NCI-H2227 (cell line): Measurements from ENCODE around the gene CPNE8.

Experiments
- DNase-seq: peaks from one replicate; lab custom pipeline; 2025; ENCODE audit not compliant: unreplicated experiment; lab: John Stamatoyannopoulos, UW

Gene CPNE8

DNA sequence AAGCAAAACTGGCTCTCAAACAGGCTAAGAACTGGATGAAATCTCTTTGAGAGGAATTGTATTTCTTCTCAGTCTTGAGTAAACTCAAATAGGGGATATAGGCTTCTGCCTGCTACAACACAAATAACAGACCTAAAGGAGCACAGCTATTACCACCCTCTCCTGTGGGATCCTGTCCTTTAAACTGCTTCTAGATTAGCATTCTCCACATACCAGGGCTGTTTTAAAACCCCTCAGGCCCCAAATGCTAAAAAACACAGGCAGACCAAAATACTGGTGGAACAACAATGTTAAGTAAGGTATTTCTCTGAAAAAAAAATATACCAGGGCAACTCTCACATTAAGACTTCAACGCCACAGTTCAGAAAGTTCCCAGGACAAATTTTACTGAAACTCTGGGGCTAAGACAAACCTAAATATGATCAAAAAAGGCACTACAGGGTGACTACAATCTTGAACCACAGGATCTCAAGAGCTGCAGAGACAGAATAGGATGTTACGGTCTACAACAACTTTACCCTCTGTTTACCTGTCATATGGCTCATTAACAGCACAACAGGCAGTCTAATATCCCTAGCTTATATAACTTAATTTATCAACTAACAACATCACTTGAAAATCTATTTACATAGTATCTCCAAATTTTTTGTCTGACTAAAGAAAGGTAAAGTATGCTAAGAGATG lies 7.2 kb downstream of the CPNE8 start:
- DNase-seq = no peak

DNA sequence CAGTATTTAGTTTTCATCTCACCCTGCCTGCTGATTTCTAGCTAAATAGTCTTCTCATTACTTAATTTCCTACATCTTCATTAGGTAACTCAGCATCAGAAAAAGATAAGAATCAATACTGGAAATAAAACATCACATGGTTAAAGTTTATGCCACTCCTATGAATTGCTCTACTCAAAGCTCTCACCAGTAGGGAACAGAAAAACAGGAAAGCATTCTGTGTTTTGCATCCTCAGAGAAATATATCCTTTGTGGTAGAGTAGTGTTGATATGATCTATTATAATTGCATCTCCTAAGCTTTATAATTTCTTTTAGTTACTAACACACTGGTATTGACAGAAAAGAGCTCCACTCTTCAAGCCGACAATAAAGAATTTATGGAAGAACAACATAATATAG lies 9.9 kb downstream of the CPNE8 start:
- DNase-seq = no peak

DNA sequence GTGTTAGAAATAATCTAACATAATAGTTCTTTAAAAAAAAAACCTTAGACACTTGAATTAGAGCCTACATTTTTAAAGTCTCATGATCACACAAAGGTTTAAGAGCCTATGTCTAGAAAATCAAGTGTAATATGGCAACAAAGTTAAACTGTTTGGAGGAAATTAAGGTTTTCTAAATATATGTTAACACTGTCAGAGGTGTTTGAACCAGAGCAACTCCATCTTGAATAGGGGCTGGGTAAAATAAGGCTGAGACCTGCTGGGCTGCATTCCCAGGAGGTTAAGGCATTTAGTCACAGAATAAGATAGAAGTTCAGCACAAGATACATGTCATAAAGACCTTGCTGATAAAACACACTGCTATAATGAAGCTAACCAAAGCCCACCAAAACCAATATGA lies 12.4 kb downstream of the CPNE8 start:
- no peak for DNase-seq

DNA sequence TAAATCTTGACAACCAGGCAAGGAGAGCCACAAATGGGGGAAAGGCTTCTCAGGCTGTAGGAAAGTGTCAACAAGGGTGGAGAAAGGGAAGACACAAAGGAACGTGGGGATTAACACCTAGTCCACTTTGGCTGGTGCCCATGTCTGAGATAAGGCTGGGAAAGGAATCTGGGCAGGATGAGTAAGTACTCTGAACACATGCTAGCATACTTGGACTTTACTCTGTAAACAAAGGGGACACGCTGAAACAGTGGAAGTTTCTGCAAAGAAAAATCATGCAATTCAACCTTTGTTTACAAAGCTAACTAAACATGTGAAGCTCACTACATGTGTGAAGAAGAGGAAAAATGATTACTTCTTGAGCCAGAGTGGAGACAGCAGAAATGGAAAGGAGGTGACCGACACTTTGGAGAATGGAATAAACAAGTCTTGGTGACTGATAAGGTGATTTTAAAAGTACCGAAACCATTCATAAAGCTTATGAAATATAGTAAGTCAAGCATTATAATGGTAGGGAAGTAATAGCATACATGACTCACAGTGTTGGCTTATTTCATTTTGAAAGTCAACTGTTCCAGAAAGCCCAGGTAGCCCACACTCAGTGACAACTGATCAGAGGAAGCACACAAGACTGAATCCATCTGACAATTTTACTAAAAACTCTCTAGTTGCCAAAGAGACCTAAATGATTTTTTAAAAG lies 13.2 kb downstream of the CPNE8 start:
- DNase-seq = no peak

DNA sequence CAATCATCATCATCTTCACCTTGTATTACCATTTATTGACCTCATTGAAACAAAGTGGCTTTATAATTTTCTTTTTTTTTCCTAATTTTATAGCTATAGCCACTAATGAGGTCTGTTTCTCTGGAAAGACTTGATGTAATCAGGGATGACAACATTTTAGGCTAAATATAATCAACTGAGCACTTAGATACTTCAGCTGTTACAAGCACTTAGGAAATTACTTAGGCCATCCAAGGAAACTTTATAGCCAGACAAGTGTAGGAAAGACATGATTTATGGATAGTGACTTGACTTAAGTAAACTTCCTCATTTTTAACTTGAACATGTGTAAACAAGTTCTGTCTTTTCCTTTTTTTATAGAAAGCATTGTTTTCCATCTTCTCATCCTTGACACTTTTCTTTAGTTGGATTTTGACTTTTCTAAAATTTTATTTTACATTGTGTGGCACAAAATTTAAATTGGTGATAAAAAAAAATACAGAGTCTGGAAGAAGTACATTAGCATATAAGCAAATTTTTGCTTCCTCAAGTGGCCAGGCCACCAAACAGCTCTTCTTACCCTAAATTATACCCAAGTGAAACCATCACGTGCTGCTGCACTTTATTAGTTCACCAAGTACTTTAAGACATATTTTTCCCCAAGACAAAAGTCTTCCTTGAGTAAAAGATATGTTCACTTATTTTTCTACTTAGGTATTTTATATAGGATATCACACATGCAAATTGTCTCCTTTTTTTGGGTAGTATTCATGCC lies 15.1 kb downstream of the CPNE8 start:
- no peak for DNase-seq

DNA sequence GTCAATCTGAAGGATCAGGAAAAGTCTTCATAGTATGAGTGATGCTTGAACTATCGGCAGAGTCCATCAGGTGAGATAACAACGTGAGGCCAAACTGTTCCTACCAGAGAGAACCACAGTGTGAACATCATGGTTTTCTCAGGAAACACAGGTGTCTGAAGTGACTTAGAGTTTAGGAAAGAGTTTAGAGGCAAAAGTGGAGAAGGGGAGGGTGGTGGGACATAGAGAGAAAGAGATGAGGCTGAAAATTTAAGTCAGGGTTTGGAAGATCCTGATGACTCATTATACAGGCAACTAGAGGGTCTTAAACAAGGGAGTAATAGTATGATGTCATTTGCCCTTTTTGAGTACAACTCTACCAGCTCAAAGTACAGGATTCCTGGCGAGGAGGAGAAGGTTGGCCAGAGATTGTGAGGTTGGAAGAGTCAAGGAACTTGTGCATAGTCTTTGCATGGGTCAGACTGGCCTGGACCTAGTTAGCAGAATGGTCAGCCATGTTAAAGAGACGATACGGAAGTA lies 16.0 kb downstream of the CPNE8 start:
- DNase-seq = no peak

DNA sequence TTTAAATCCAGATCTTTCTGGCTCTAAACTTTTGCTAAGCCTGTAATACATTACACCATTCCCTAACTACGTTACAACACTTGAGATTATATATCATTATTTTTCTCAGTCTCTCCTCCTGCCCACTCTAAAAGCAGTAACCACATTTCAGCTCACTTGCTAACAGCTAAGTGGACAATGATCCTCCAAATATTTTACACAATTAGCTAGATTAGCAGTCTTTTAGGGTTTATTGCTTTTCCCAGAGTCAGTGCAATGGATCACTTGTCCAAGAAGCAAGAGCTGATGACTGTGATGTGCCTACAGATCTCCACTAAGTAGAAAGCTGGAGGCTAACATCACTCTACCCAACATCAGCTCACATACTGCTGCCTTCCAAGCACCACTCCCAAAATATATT lies 17.6 kb downstream of the CPNE8 start:
- DNase-seq = no peak

DNA sequence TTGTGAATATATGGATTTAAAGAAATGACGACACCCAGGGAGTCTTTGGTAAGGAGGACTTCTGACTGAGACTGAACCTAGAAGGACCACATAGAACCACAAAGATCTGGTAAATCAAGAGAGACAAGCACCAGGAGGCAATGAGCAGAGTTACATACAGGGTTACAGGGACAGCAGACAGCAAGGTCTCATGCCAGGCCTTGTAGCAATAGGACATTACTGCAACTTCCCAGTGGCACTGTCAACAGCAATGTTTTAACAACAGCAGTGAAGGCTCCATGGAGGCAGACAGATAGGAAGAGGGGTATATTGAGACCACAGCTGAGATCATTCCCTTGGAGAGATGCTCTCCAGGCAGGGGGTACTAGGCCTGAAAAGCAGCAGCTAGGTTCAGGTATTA lies 18.5 kb downstream of the CPNE8 start:
- no peak for DNase-seq

DNA sequence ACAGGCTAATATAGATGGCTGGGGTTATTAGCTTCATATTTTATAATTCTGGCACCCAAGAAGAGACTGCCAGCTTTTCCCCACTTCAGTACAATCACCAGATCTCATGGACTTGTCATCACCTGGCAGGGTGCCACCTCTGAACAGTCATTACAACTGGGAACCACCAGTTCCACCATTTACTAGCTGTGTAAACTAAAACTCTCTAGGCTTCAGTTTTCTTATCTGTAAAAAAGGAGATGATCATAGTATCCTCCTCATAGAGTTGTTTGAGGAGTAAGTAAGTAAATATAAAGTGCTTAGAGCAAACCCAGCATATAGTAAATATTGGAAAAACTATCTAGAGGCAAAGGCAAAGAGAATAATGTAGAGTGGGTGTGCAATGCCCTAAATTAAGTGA lies 19.3 kb downstream of the CPNE8 start:
- DNase-seq = no peak

DNA sequence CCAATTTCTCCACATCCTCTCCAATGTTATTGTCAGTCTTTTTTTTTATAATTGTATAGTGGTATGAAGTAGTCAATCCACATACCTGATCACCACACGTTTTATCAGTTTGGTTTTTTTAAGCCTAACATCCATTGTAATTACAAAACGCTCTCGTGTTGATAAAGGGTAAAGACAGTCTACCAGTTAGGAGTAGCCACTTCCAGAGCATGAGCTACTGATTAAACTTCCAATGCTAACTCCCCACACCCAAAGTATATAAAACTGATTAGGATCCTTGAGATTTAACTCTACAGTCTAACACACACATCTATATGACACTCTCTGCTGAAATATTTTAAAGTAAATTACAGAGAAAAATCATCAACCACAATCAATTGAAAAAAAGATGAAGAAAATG lies 20.7 kb downstream of the CPNE8 start:
- no peak for DNase-seq

DNA sequence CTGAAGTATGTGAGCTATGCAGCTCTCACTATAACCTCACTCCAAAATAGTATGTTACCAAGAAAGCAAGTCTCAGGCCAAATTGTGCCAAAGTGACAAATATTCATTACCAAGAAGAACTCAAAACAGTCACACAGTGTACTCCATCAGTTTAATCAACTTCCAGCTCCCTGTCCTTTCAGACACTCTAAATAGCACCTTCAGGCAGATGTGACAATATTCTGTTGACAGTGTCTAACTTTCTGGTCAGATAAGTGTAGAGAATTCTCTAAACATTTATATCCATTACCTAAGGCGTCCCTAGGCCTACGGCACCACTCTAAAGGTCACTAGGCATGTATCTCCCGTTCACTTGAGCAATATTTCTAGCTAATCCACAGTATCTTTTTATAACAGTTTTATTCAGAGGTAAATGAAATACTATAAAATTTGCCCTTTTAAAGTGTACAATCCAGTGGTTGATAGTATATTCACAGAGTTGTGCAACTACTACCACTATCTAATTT lies 21.7 kb downstream of the CPNE8 start:
- DNase-seq = no peak

DNA sequence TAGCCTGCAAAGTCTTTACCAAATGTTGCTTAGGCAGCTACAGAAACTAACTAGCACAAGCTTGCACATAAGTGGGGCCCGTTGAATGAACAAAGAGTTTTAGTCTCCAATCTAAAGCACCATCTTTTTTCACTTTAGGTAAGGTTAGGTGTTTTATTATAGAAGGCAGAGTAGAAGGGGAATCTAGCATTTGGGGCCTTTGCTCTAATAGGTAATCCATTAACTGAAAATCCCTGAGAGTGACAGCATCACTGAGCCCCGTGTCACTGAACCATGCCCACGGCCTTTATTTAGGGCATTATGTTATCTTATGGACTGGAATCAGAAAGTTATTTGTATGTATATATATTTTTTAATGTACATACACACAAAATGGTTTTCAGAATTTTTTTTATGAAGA lies 25.1 kb downstream of the CPNE8 start:
- no peak for DNase-seq

DNA sequence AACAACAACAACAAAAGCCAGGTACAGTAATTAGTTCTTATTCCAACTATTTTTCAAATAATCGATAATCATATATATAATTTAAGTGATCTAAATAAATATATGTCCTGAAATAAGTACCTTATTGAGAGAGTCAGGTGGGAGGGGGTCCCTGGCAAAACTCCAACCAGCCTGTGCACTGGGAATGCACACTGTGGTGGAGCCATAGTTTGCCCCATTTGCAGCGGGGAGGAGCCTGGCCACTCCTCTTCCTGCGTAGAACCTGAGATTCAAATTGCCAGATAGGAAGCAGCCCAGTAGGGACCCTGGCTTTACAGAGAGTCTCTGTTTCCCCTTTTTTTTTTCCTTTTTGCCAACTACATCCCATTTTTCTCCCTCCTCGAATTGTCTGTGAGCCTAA lies 26.4 kb downstream of the CPNE8 start:
- DNase-seq = no peak

DNA sequence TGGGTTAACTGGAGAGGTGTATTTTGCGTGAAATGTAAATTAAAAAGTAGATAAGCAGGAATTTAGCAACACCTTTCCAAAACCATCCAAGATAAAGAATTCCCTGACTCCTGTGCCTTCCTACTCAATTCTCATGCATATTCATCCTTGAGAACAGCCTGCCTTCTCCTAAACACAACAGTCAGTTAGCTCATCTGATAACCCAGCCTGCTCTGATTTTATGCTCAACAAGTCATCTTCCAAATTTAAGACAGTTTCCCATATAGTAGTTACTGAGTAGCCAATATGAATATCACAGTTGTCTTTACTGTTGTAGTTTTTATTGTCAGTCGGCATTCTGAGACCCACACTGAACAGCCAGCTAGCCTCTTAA lies 27.1 kb downstream of the CPNE8 start:
- no peak for DNase-seq

DNA sequence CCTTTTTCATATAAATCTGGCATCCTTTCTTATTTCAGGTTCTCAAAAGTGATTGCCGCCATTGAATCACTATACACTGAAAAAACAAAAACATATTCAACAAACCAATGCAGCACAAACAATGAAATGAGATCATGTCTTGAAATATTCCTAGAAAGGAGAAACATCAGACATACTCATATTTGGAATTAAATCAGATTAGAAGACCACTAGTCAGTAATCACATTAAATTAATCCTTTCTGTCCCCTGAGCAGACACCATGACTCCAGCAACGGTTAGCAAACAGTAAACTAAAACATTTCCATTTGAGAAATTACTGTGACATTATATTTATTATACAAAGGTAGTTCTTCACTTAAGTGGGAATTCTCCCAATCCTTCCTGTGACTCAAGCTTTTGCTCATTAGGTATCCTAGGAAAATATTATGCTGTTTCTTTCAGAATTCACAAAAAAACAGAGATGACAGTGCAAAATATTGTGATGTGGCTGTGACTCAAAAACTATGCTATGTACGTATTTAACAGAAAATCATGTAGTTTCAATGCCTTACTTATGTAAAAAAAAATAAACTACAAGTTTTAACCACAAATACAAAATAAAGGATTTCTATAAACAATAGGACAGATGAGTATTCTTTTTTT lies 29.7 kb downstream of the CPNE8 start:
- no peak for DNase-seq

DNA sequence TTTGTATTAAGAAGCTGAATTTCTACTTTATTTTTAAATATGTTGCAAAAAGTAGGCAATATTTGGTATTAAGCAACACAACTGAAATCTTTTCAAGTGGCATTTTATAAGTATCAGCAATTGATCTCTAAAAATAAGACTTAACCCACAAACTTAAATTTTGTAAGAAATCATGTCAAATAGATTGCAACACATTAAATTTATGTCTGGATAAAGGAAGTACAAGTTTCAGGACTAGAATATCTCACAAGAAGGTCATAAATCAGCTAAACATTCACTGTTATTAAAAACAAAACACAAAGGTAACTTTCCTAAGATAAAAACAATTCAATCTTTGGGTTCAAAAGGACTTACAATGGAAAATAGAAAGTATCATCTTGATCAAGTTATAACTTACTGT lies 32.8 kb downstream of the CPNE8 start:
- no peak for DNase-seq

DNA sequence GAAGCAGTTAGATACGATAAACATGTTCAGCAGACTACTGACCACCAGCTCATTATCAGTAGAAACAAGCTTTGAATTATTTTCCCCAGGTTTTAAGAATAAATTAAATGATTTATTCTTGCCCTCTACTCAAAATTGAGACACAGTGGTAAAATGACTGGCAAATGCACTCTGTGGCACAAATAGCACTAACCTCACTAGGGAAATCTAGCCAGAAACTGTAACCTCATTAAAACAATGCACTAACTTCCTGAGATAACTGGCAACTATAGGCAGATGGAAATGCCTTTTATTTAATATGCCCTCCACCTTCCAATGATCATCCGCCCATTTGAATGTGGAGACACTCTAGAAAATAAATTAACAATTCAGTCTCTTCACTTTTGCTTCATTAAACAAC lies 33.2 kb downstream of the CPNE8 start:
- no peak for DNase-seq

DNA sequence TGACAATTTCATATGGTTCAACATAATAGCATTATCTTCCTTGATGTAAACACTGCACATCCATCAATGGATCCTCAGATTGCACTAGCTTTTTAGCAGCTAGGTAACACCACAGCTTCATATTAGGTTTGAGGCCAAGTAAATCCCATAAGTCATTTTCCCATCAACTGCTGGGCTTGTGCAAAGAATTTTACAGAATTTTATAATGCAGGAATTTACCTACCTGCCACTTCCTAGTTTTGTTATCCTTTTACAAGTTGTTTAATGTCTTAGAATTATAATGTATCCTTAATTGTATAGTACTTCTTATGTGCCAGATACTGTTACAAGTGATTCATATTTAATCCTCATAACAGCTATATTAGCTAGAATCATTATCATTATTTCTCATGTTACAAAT lies 36.4 kb downstream of the CPNE8 start:
- no peak for DNase-seq

DNA sequence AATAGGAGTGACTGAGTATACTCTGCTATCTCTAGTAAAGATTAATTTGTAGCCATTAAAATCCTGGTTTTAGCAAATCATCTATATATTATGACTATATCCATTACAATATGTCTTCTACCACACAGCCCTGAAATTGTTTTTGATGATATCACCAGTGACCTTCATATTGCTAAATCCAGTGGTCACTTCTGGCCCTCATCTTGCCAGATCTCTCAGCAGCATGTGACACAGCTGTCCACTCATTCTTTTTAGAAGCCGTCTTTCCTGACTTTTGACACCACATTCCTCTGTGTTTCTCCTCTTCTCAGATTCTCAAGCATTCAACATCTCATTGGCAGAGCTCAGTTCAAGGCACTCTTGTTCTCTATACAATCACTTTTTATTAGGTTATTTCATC lies 54.9 kb downstream of the CPNE8 start:
- DNase-seq = no peak

DNA sequence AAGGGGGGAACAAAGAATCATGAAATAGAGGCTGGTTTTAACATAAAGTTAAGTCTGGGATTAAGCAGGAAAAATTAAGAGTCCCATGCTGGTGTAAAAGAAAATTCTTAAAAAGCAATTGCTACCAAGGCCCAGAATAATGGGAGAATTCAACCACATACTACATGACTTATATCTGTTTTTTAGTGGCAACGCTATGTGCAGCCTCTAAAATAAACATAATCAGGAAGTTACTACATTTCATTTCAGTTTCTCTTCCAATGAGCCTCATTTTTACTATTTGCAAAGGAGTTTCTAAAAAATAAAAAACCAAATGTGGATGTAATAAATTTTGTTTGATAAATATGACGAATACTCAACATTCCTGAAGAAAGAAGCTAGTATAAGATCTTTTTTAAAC lies 58.1 kb downstream of the CPNE8 start:
- DNase-seq = no peak

DNA sequence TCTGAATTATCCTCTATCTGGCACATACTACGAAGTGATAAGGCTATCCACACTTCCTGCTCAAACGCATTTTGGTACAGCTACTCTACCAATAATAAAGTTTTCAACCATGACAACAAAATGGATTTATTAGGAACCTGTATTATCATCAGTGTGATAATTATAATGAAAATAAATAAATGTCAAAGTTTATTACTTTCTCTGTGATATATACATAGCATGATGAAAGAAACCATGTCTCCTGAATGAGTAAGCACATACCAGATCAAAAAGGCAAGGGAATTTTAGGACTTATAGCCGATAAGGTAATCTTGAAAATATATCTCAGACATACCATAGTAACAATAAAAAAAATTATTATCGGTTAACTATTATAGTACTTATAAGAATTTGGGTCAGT lies 61.1 kb downstream of the CPNE8 start:
- DNase-seq = no peak
